B cell (primary cell): Measurements from ENCODE around the gene NLRP10.

Experiments
- EZH2 ChIP-seq: IDR thresholded peaks from 2 replicates; pipeline ENCODE4 v1.6.1; 2012; ENCODE audit warnings: borderline replicate concordance, low read depth, mild to moderate bottlenecking, moderate library complexity, low read length; ENCODE audit not compliant: insufficient read depth, poor library complexity, severe bottlenecking
- TF ChIP-seq, protein P1 (sequence below): fragments of 200-600 bp; IDR thresholded peaks from one replicate; pipeline ENCODE4 v1.8.0; 2022; ENCODE audit warnings: antibody characterized with exemption, mild to moderate bottlenecking

DNA sequence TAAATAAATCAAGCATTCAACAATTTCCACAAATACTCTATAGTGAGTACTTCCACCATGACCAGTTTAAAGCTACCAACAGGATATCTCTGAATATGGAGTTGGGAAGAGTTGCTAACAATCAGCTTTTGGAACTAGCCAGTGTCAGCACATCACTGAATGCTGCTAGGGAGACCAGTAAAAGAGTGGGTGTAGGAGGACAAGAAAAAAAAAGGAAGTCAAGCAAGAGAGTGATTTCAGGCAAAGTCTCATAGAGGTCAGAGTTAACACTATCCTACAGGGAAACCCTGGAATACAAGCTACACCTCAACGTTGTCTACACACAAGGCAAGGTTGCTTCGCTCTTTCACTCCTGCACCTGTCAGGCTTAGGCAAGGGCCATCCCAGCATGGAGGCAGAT lies 46.1 kb upstream of the NLRP10 start:
- TF ChIP-seq, protein P1, sequence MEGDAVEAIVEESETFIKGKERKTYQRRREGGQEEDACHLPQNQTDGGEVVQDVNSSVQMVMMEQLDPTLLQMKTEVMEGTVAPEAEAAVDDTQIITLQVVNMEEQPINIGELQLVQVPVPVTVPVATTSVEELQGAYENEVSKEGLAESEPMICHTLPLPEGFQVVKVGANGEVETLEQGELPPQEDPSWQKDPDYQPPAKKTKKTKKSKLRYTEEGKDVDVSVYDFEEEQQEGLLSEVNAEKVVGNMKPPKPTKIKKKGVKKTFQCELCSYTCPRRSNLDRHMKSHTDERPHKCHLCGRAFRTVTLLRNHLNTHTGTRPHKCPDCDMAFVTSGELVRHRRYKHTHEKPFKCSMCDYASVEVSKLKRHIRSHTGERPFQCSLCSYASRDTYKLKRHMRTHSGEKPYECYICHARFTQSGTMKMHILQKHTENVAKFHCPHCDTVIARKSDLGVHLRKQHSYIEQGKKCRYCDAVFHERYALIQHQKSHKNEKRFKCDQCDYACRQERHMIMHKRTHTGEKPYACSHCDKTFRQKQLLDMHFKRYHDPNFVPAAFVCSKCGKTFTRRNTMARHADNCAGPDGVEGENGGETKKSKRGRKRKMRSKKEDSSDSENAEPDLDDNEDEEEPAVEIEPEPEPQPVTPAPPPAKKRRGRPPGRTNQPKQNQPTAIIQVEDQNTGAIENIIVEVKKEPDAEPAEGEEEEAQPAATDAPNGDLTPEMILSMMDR = no peak
- TF ChIP-seq EZH2 = no peak
